ENCODE results near the gene CUL7. TPM values are rescaled to one million over a fixed set of nuclear protein-coding genes. Genes with fewer than 3 reads are reported as not detected.

CUL7 gene
- total RNA-seq, 1 experiment from 2014 or later: 23.5 TPM

GRCh38 chr6:43012364-43012763 is 41.3 kb downstream of the CUL7 start:
- no CpG with 5 or more reads among the region's 6 CpGs for whole genome bisulfite sequencing (ENCODE audit: extremely low coverage, insufficient read length, low lambda C conversion rate)
- no peak overlapping the region for H2AK5ac ChIP-seq (ENCODE audit: insufficient read length, low read length)
- Mint-ChIP-seq H3K36me3 (ENCODE audit: insufficient read depth in 1 of 3, low read depth in 3 of 3) (peaks cover 26 to 69% (median 68%) of the 10 kb centered on the region in 3 experiments; a peak in 6 of 7 replicates), H3K9me3 (no peaks in the 10 kb centered on the region; a peak in 1 of 5 replicates), H3K27me3 (ENCODE audit: low read depth) (no peaks in the 10 kb centered on the region), H3K4me3 (peak overlapping the region; percentile 92 to 97), H3K27ac (peak overlapping the region in 1 of 3 experiments; percentile 4; a peak in 1 of 7 replicates), H3K4me1 (peaks cover 22 to 33% of the 10 kb centered on the region in 2 experiments)
- H2BK15ac ChIP-seq (ENCODE audit: low read depth, low read length): no peak overlapping the region
- H3K27me3 ChIP-seq (ENCODE audit: insufficient read depth, low read length): no peaks in the 10 kb centered on the region
- no peak overlapping the region for H4K91ac ChIP-seq (ENCODE audit: insufficient read length, low read depth, low read length)
- no peak overlapping the region for H2BK20ac ChIP-seq (ENCODE audit: low read depth, low read length, poor library complexity, severe bottlenecking)
- H2BK5ac ChIP-seq (ENCODE audit: insufficient read length, low read length): no peak overlapping the region
- no peak overlapping the region for H3K18ac ChIP-seq (ENCODE audit: insufficient read length, low read depth, low read length)
- no peak overlapping the region for H3T11ph ChIP-seq (ENCODE audit: low read length)
- H3K56ac ChIP-seq (ENCODE audit: insufficient read length, low read depth, low read length): no peak overlapping the region
- no peak overlapping the region for H2BK12ac ChIP-seq (ENCODE audit: insufficient read length, low read depth, low read length)
- H3K14ac ChIP-seq (ENCODE audit: insufficient read depth, low read length): no peak overlapping the region
- H3K9me3 ChIP-seq (ENCODE audit: control insufficient read depth, low read depth, low read length): no peaks in the 10 kb centered on the region
- H3K4ac ChIP-seq (ENCODE audit: low read depth, low read length): no peak overlapping the region
- no peak overlapping the region for H3K27ac ChIP-seq (ENCODE audit: insufficient read length, low read depth, low read length)
- H4K8ac ChIP-seq (replicated peaks; ENCODE audit: insufficient read length, low read depth, low read length): no peak overlapping the region
- no peak for DNase-seq
- H2AFZ ChIP-seq (ENCODE audit: low read length): no peak overlapping the region
- H3K79me1 ChIP-seq (ENCODE audit: insufficient read depth, low read depth, low read length, poor library complexity, severe bottlenecking): no peaks in the 10 kb centered on the region
- H3K4me1 ChIP-seq (ENCODE audit: insufficient read depth, low read length): peaks cover 2% of the 10 kb centered on the region; the same call in 1 of the 2 replicates
- no peaks in the 10 kb centered on the region for H4K20me1 ChIP-seq (ENCODE audit: control insufficient read depth, insufficient read depth, insufficient read length)
- H3K23me2 ChIP-seq (ENCODE audit: insufficient read length, low read depth, low read length, poor library complexity, severe bottlenecking): peaks cover 6% of the 10 kb centered on the region
- H3K9ac ChIP-seq (ENCODE audit: extremely low read depth, insufficient read length, low read length): no peak overlapping the region
- peaks cover 11% of the 10 kb centered on the region; the same call in 1 of the 2 replicates for H3K79me2 ChIP-seq (ENCODE audit: insufficient read depth, low read length)
- TF ChIP-seq CTCF (conservative IDR thresholded peaks at IDR 0.05): no peak
- H2BK120ac ChIP-seq (ENCODE audit: low read depth, low read length, poor library complexity, severe bottlenecking): no peak overlapping the region
- no peak overlapping the region for H3K23ac ChIP-seq (ENCODE audit: insufficient read length, low read depth, low read length)
- H3K4me2 ChIP-seq (ENCODE audit: insufficient read depth, insufficient read length, low read length): peak overlapping the region; percentile 73
- no peak overlapping the region for H4K5ac ChIP-seq (ENCODE audit: insufficient read length, low read depth, low read length)

All from H9 (cell line).